HepG2 (cell line): ENCODE results near the gene COLQ. TPM values are rescaled to one million over a fixed set of nuclear protein-coding genes. Genes with fewer than 3 reads are reported as not detected.

Experiments used
- ATAC-seq: fragments of 200-7000 bp; cut with Tn5 transposase; 3 replicates; pipeline ENCODE4 v1.9.1; 2020; ENCODE audit warnings: mild to moderate bottlenecking, moderate library complexity
- BruUV-seq: library from RNA; stranded (reverse); fragments of 400-500 nt; replicated peaks from 2 replicates; lab custom pipeline; 2021; lab: Mats Ljungman, UMichigan
- CTCF ChIA-PET: fragments of 300-600 bp; formaldehyde crosslinking; extraction: SDS; loops from one replicate; lab custom pipeline; 2021; ENCODE audit warnings: low total read pairs, inconsistent platforms, low intra/inter-chr PET ratio; lab: Yijun Ruan, JAX
- POLR2A ChIA-PET: fragments of 350-600 bp; sonication (Branson Sonifier 250); formaldehyde crosslinking; loops from one replicate; lab custom pipeline; 2020; ENCODE audit warnings: antibody characterized with exemption, inconsistent platforms; lab: Yijun Ruan, JAX
- DNase-seq: peaks from one replicate; pipeline ENCODE4 v3.0.0-alpha.2; 2015; ENCODE audit warnings: low spot score
- FAIRE-seq: peaks from 3 replicates; lab custom pipeline; 2011; peaks lifted over from hg19 to GRCh38; lab: Jason Lieb, UNC
- H2AFZ ChIP-seq: one replicate; pipeline ENCODE4 v1.6.1; 2011; ENCODE audit warnings: low read length, inconsistent platforms
- H3K27ac ChIP-seq: fragments of 300-600 bp; 3 replicates; pipeline ENCODE4 v1.8.0; 2011; ENCODE audit warnings: mixed run types, mild to moderate bottlenecking, mixed read lengths, low read length, inconsistent platforms; ENCODE audit not compliant: insufficient read depth; ENCODE audit errors: extremely low read length
- H3K27me3 ChIP-seq, 2 experiments: fragments of 200-600 bp in 1 of 2; 2 replicates in 1 of 2; 3 replicates in 1 of 2; pipeline versions ENCODE4 v1.6.0 to v1.8.0; 2011; ENCODE audit warnings: low read length in 2 of 2, mild to moderate bottlenecking in 2 of 2, moderate library complexity in 2 of 2, inconsistent platforms in 1 of 2; ENCODE audit not compliant: insufficient read depth in 2 of 2, control insufficient read depth in 1 of 2
- H3K36me3 ChIP-seq, 2 experiments: fragments of 200-600 bp in 1 of 2; replicated peaks in 1 of 2; 2 replicates in 1 of 2; 3 replicates in 1 of 2; pipeline versions ENCODE4 v1.5.1 to v1.8.0; 2011; ENCODE audit warnings: low read length in 2 of 2, inconsistent platforms in 1 of 2; ENCODE audit not compliant: insufficient read depth in 2 of 2, control insufficient read depth in 1 of 2
- H3K4me1 ChIP-seq: 2 replicates; pipeline ENCODE4 v1.5.1; 2012; ENCODE audit warnings: low read length, inconsistent platforms; ENCODE audit not compliant: insufficient read depth
- H3K4me2 ChIP-seq: 2 replicates; pipeline ENCODE4 v1.6.0; 2011; ENCODE audit warnings: low read depth, low read length, inconsistent platforms
- H3K4me3 ChIP-seq, 3 experiments: fragments of 200-600 bp in 1 of 3; sonication (generic), shearing (Covaris generic) in 1 of 3; replicated peaks in 1 of 3; 2 replicates each; pipeline ENCODE4 v1.5.1; 2011 to 2016; ENCODE audit warnings: low read length in 3 of 3, inconsistent platforms in 2 of 3, low read depth in 2 of 3, mild to moderate bottlenecking in 2 of 3, control low read depth in 1 of 3, mixed read lengths in 1 of 3; ENCODE audit not compliant: insufficient read depth in 1 of 3
- H3K79me2 ChIP-seq: one replicate; pipeline ENCODE4 v1.6.1; 2011; ENCODE audit warnings: low read length, inconsistent platforms; ENCODE audit not compliant: insufficient read depth
- H3K9ac ChIP-seq: 2 replicates; pipeline ENCODE4 v1.6.0; 2011; ENCODE audit warnings: mild to moderate bottlenecking, low read depth, low read length, inconsistent platforms; ENCODE audit not compliant: insufficient read depth
- H3K9me3 ChIP-seq: 2 replicates; pipeline ENCODE4 v1.5.1; 2012; ENCODE audit warnings: mild to moderate bottlenecking, low read length
- H4K20me1 ChIP-seq: 2 replicates; pipeline ENCODE4 v1.6.0; 2011; ENCODE audit warnings: inconsistent platforms, mild to moderate bottlenecking, low read length, moderate library complexity; ENCODE audit not compliant: insufficient read depth
- ATF1 ChIP-seq: IDR thresholded peaks from 2 replicates; pipeline ENCODE4 v1.6.1; 2016; ENCODE audit warnings: mild to moderate bottlenecking, control low read depth
- GTF3A ChIP-seq: sonication (generic); formaldehyde crosslinking; conservative IDR thresholded peaks from 2 replicates; pipeline ENCODE4 v1.4.0; 2020; ENCODE audit warnings: mild to moderate bottlenecking, missing genetic modification reagents
- HMGA1 ChIP-seq: sonication (generic); formaldehyde crosslinking; conservative IDR thresholded peaks from 2 replicates; pipeline ENCODE4 v1.4.0; 2020; ENCODE audit warnings: missing genetic modification reagents
- KLF13 ChIP-seq: sonication (generic); formaldehyde crosslinking; IDR thresholded peaks from 2 replicates; pipeline ENCODE4 v1.4.0; 2020; ENCODE audit warnings: mild to moderate bottlenecking, missing genetic modification reagents
- MAFK ChIP-seq, 2 experiments: IDR thresholded peaks in 1 of 2; conservative IDR thresholded peaks in 1 of 2; 2 replicates each; pipeline ENCODE4 v1.6.1; 2011; ENCODE audit warnings: improper control_type of control experiment in 2 of 2, low read length in 2 of 2
- RAD51 ChIP-seq: fragments of 450-650 bp; IDR thresholded peaks from 2 replicates; pipeline ENCODE4 v1.6.1; 2016; ENCODE audit warnings: borderline replicate concordance
- SAFB2 ChIP-seq: sonication (generic); formaldehyde crosslinking; IDR thresholded peaks from 2 replicates; pipeline ENCODE4 v1.5.1; 2020; ENCODE audit warnings: missing genetic modification reagents, low read depth, mild to moderate bottlenecking, borderline replicate concordance
- ZFP36 ChIP-seq: fragments of 150-350 bp; IDR thresholded peaks from 2 replicates; pipeline ENCODE4 v1.6.1; 2018; ENCODE audit warnings: borderline replicate concordance, low read length, low read depth; ENCODE audit not compliant: partially characterized antibody
- ZFP41 ChIP-seq: sonication (generic); formaldehyde crosslinking; IDR thresholded peaks from 2 replicates; pipeline ENCODE4 v1.4.0; 2020; ENCODE audit warnings: mild to moderate bottlenecking, missing genetic modification reagents, borderline replicate concordance
- ZNF101 ChIP-seq: sonication (generic); formaldehyde crosslinking; IDR thresholded peaks from 2 replicates; pipeline ENCODE4 v1.4.0; 2020; ENCODE audit warnings: mild to moderate bottlenecking, low read depth, missing genetic modification reagents, borderline replicate concordance
- ZNF629 ChIP-seq: sonication (generic); formaldehyde crosslinking; conservative IDR thresholded peaks from 2 replicates; pipeline ENCODE4 v1.5.0; 2020; ENCODE audit warnings: missing genetic modification reagents
- ZNF720 ChIP-seq: sonication (generic); formaldehyde crosslinking; IDR thresholded peaks from 2 replicates; pipeline ENCODE4 v1.4.0; 2020; ENCODE audit warnings: missing genetic modification reagents
- ZNF83 ChIP-seq: sonication (generic); formaldehyde crosslinking; IDR thresholded peaks from 2 replicates; pipeline ENCODE4 v1.4.0; 2020; ENCODE audit warnings: missing genetic modification reagents, mild to moderate bottlenecking, borderline replicate concordance
- ZSCAN21 ChIP-seq: sonication (generic); formaldehyde crosslinking; IDR thresholded peaks from 2 replicates; pipeline ENCODE4 v1.8.0; 2022; ENCODE audit warnings: mild to moderate bottlenecking, missing genetic modification reagents, moderate library complexity, borderline replicate concordance
- WGBS: methylation state at CpG from one replicate; pipeline ENCODE4 v1.1.6; 2017; ENCODE audit warnings: low lambda C conversion rate; 5-methylcytosine and 5-hydroxymethylcytosine counted together
- in situ Hi-C: cut with HindIII; loops from 2 replicates; pipeline ENCODE4 v1.10.0; 2017; ENCODE audit warnings: low pct_unique_long_range_greater_than_20kb; ENCODE audit not compliant: extremely low pct_ligation_motif_present
- intact Hi-C: fragments of 100-400 bp; cut with micrococcal nuclease; formaldehyde crosslinking; loops from one replicate; pipeline ENCODE4 v1.10.0; 2022; ENCODE audit not compliant: unreplicated experiment
- polyA plus RNA-seq, 8 experiments: library from polyadenylated mRNA; depleted of rRNA in 3 of 8; stranded (reverse) in 7 of 8; unstranded in 1 of 8; fragments of >200 nt; fragmentation: Illumina TruSeq in 4 of 8; extraction: Trizol in 4 of 8; gene quantifications; 2 replicates each; pipeline versions ENCODE4 v1.2.1 to v1.2.3, GENCODE V29; 2011 to 2016; ENCODE audit warnings: low read depth in 4 of 8, missing spikeins in 1 of 8, mixed read lengths in 1 of 8; ENCODE audit not compliant: insufficient read depth in 1 of 8
- total RNA-seq, 5 experiments: library from RNA; depleted of rRNA; stranded (reverse); fragments of >200 nt; fragmentation: Illumina TruSeq; extraction: Trizol; gene quantifications; 2 replicates each; pipeline ENCODE4 v1.2.3, GENCODE V29; 2016; ENCODE audit warnings: low read depth in 1 of 5
- TF ChIP-seq, protein P1 (sequence below): IDR thresholded peaks from 2 replicates; pipeline ENCODE4 v1.6.1; 2016; ENCODE audit warnings: missing genetic modification reagents, missing compliant biosample characterization
- TF ChIP-seq, protein P2 (sequence below), 2 experiments: fragments of 450-650 bp in 1 of 2; sonication (generic) in 1 of 2; formaldehyde crosslinking; IDR thresholded peaks; 2 replicates each; pipeline versions ENCODE4 v1.5.0 to v1.8.0; 2020 to 2022; ENCODE audit warnings: mild to moderate bottlenecking in 1 of 2, missing genetic modification reagents in 1 of 2
- TF ChIP-seq, protein P3 (sequence below): sonication (generic); formaldehyde crosslinking; IDR thresholded peaks from 2 replicates; pipeline ENCODE4 v1.5.1; 2020; ENCODE audit warnings: mild to moderate bottlenecking, missing genetic modification reagents, borderline replicate concordance

The COLQ gene
- total and polyA plus RNA-seq, 2 of the 13 experiments (the other 11 are each of a cell fraction or from before 2014, with no cell fraction given): 0.31 to 0.46 TPM

DNA sequence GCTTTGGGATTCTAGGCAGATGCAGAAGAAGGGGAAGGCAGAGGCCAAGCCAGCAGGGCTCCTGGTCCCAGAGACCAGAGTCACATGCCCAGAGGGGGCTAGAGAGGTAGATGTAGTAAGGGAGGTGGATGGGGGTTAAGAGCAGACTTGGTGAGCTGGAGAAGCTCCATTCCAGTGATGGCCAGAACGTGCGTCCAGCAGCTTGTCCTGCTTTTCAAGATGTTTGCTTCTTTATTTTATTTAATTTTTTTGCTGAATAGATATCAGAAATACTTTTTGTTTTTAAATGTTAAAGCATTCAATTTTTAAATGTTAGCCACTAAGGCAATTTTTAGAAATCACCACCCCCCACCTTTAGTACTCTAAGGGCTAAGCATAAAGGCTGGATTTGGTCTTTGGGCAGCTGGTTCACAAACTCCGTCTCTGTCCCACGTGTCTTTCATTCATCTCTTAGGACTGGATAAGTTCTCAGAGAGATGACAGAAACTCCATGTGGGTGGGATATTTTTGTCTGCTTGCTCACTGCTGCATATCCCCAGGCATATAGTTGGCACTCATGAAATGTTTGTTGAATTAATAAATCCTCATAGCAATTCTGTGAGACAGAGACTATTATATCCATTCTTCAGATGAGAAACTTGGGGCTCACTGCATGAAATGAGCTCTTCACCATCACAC, 6.7 kb downstream of the COLQ start:
- no peak for FAIRE-seq

More for the DNA sequence above, 6.7 kb downstream of the COLQ start:
- POLR2A ChIA-PET: no interaction called here
- TF ChIP-seq, protein P1, sequence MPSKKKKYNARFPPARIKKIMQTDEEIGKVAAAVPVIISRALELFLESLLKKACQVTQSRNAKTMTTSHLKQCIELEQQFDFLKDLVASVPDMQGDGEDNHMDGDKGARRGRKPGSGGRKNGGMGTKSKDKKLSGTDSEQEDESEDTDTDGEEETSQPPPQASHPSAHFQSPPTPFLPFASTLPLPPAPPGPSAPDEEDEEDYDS: no peak
- TF ChIP-seq HMGA1 (CRISPR knock-in tag) (no peak), ZNF101 (CRISPR knock-in tag) (no peak), GTF3A (no peak), ZNF629 (CRISPR knock-in tag) (no peak), ATF1 (CRISPR knock-in tag) (no peak), ZSCAN21 (CRISPR knock-in tag) (no peak), KLF13 (CRISPR knock-in tag) (no peak), ZFP36 (no peak), SAFB2 (CRISPR knock-in tag) (no peak), RAD51 (no peak), ZFP41 (no peak), ZNF83 (CRISPR knock-in tag) (no peak), MAFK (conservative IDR thresholded peaks at IDR 0.05 in 1 of 2, IDR thresholded peaks at IDR 0.05 in 1 of 2; ENCODE audit: low read length in 2 of 2) (no peak), ZNF720 (no peak)
- TF ChIP-seq, protein P2, sequence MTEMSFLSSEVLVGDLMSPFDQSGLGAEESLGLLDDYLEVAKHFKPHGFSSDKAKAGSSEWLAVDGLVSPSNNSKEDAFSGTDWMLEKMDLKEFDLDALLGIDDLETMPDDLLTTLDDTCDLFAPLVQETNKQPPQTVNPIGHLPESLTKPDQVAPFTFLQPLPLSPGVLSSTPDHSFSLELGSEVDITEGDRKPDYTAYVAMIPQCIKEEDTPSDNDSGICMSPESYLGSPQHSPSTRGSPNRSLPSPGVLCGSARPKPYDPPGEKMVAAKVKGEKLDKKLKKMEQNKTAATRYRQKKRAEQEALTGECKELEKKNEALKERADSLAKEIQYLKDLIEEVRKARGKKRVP (CRISPR knock-in tag; IDR thresholded peaks at IDR 0.05): no peak
- TF ChIP-seq, protein P3, sequence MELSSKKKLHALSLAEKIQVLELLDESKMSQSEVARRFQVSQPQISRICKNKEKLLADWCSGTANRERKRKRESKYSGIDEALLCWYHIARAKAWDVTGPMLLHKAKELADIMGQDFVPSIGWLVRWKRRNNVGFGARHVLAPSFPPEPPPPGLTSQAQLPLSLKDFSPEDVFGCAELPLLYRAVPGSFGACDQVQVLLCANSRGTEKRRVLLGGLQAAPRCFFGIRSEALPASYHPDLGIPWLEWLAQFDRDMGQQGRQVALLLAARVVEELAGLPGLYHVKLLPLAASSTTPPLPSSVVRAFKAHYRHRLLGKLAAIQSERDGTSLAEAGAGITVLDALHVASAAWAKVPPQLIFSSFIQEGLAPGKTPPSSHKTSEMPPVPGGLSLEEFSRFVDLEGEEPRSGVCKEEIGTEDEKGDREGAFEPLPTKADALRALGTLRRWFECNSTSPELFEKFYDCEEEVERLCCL (CRISPR knock-in tag): no peak
- H3K4me2 ChIP-seq: no peak overlapping the region
- in situ Hi-C loops: no loop called here
- peaks cover 0 to 10% of the 10 kb centered on the region in 2 experiments; a peak in 1 of 5 replicates for H3K27me3 ChIP-seq
- no peak for ATAC-seq
- intact Hi-C loops: no loop called here
- WGBS: 47% methylated on average over 4 of the region's 4 CpGs
- CTCF ChIA-PET: no interaction called here
- DNase-seq: no peak
- H3K79me2 ChIP-seq: no peaks in the 10 kb centered on the region
- H3K36me3 ChIP-seq: no peaks in the 10 kb centered on the region
- H4K20me1 ChIP-seq: no peaks in the 10 kb centered on the region
- no TSS peak for BruUV-seq
- H3K9me3 ChIP-seq: no peaks in the 10 kb centered on the region
- no peaks in the 10 kb centered on the region for H3K4me1 ChIP-seq
- H3K4me3 ChIP-seq: no peak overlapping the region
- H3K9ac ChIP-seq: no peak overlapping the region
- no peak overlapping the region for H2AFZ ChIP-seq
- H3K27ac ChIP-seq: no peak overlapping the region
